Gastroesophageal sphincter (tissue), 3 donors: ENCODE results near the gene PIGO.

Experiments used
- CTCF ChIP-seq, 4 experiments: fragments of 200-600 bp in 2 of 4; fragments of 450-650 bp in 2 of 4; sonication (generic) in 1 of 4; IDR thresholded peaks; one replicate each; pipeline ENCODE4 v1.5.1; 2017 to 2019; ENCODE audit warnings: antibody characterized with exemption in 4 of 4, mild to moderate bottlenecking in 2 of 4, moderate library complexity in 2 of 4
- EP300 ChIP-seq: sonication (generic); formaldehyde crosslinking; IDR thresholded peaks from one replicate; pipeline ENCODE4 v1.6.1; 2017; ENCODE audit warnings: antibody characterized with exemption, mild to moderate bottlenecking
- POLR2A ChIP-seq, 2 donors: fragments of 450-650 bp; IDR thresholded peaks; one replicate each; pipeline ENCODE4 v1.6.1; 2017; ENCODE audit warnings: antibody characterized with exemption in 2 of 2, mild to moderate bottlenecking in 2 of 2, moderate library complexity in 1 of 2
- POLR2AphosphoS5 ChIP-seq: sonication (generic); formaldehyde crosslinking; IDR thresholded peaks from one replicate; pipeline ENCODE4 v1.6.1; 2017; ENCODE audit warnings: antibody characterized with exemption

GRCh38 chr9:35140093-35140492 is 43.7 kb upstream of the PIGO start:
- TF ChIP-seq CTCF (IDR thresholded peaks at IDR 0.05) (no peak), POLR2A (IDR thresholded peaks at IDR 0.05) (no peak), POLR2AphosphoS5 (no peak), EP300 (no peak)
